GM19463 (cell line): ENCODE results near the gene CBX5.
"Not testable (repeated sequence)": the region's sequence is repeated elsewhere in the genome, so short reads cannot be mapped to it uniquely, and the experiment has no call there.

Experiments used
- ATAC-seq: cut with Tn5 transposase; IDR thresholded peaks from one replicate; pipeline ENCODE4 v1.9.1; 2021; ENCODE audit warnings: mild to moderate bottlenecking, moderate library complexity; ENCODE audit not compliant: unreplicated experiment

The CBX5 gene

DNA sequence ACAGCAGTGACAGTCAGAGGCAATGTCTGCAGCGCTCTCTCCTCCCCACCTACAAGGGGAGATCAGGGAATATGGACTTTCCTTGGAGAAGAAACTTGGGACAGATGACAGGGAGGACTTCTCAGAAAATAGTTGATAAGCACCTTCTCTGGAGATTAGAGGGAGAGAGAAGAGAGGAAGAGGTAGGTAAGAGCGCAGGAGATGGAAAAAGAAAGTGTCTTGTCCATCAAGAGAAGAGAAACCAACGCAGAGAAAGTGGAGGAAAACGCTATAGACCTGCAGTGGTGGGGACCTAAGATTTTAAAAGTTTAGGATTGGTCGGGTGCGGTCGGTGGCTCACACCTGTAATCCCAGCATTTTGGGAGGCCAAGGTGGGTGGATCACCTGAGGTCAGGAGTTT lies 75.6 kb downstream of the CBX5 start:
- ATAC-seq, result no peak

DNA sequence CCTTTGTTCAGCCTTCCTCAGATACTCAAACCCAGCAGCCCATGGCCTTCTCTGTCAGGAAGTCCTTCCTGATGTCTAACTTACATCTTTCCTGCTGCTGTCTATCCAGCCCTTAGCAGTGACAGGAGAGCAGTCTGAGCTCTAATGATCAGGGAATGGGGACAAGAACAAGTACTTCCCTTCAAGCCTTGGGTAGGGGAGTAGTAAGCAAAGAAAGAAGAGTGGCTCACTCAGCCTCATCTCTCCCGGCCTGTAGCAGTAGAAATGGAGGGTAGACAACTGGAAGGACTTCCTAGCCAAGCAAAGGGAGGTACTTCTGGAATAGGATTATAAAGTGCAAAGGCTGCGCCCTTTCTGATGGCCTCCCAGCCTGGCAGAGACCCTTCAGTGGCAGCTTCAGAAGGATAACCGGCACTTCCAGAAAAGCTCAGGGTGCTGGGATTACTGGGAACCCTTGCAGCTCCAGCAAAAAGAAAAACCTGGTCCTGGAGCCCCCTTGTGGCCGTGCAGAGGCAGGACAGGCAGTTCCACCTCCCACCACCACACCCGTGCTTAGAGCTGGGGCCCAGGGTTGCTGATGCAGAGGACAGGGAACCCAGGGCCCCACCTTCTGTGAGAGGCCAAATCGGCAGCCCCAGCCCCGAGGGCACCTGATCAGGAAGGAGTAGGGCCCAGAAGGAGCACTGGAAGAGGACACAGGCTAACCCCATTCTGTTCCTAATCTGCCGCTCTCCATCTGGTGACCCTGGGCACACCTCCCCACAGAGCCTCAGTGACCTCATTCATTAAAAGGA lies 78.7 kb downstream of the CBX5 start:
- peak; percentile 53 for ATAC-seq

DNA sequence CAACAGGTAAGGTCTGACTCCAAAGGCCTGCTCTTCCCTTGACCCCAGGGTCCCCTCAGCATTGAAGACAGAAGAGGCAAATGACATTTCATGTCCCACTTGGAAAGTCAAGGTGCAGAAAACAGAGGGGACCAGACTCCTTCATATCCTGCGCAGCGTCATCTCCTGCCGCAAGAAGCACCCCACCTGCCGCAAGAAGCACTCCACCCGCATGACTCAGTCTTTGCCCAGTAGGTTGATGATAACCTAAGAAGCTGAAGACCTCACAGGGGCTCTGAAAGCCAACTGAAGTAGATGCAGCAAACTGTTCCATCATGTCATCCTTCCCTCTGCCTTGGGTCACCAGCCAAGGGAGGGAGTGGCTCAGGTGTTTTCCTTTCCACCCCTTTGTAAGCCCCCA lies 79.5 kb downstream of the CBX5 start:
- no peak for ATAC-seq

- ATAC-seq, result no peak
These were observed 80.0 kb downstream of the CBX5 start for GRCh38 chr12:54199917-54200316.

DNA sequence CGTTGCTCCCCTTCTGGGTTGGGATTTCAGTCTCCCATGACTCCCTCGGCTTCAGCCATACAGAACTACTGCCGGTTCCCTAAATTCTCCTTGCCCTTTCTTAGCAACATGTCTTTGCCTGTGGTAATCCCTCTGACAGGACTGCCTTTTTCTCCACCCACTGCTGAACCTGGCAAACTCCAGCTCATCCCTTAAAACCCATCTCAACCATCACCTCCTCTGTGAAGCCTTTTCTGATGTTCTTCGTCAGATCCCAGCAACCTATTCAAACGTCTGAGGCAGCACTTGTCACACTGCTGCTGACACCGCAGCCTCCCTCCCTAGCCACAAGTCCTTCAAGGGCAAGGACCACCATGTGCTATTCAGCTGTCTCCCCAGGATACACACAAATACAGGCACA lies 80.9 kb downstream of the CBX5 start:
- no peak for ATAC-seq

DNA sequence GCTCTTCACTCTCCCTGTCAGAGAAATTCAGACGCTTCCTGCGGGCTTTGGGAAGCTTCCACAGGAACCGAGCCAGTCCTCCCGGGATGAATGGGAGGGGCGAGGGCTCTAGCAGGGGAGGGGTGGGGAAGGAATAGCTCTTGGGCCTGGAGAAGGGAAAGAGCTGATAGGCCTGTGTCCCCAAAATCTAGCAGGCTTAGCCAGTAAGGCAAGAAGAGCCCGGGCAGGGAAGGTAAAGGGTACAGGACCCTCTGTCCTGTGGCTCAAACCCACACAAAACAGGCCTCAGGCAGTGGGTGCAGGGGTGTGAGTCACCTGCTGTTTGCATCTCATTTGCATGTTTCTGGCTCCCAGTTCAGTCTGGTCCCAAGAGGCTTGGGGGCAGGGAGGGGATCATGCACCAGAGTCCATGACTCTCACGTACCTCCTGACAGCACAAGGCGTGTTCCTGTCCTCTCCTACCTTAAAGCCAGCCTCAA lies 82.5 kb downstream of the CBX5 start:
- peak; percentile 79 for ATAC-seq

- ATAC-seq, result no peak
These were observed 82.9 kb downstream of the CBX5 start for GRCh38 chr12:54197010-54197409.

GRCh38 chr12:54196396-54196795 lies 83.5 kb downstream of the CBX5 start:
- ATAC-seq, result no peak

GRCh38 chr12:54195737-54196347 lies 84.1 kb downstream of the CBX5 start:
- no peak for ATAC-seq

DNA sequence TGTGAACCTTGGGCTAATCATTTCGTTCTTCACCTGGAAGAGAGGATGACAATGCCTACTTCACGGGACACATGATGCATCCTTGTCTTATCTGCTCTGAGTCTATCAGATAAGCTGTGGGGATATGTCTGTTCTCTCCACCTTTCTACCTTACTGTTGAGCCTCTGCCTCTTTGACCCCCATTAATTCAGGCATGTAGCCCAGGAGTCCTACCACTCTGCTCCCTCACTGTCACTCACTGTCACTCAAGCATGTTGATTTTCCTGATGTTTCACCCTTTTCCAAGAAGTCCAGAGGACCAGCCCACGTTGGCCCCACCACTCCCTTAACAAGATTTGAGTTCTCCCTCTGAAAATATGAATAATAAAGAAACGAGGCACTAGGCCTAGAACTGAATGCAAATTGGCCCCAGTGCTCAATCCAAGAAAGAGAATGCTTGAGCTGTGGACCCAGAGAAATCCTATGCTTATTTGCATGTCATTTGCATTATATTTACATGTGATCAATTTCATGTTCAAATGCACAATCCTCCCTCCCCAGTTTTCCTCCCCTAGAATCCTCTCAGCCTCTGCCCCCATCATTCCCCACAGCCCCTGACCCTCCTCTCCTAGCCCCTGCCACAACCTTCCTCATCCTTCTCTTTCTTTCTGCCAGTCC lies 84.7 kb downstream of the CBX5 start:
- ATAC-seq, result no peak

GRCh38 chr12:54194611-54195010 lies 85.3 kb downstream of the CBX5 start:
- ATAC-seq, result not testable (repeated sequence)

DNA sequence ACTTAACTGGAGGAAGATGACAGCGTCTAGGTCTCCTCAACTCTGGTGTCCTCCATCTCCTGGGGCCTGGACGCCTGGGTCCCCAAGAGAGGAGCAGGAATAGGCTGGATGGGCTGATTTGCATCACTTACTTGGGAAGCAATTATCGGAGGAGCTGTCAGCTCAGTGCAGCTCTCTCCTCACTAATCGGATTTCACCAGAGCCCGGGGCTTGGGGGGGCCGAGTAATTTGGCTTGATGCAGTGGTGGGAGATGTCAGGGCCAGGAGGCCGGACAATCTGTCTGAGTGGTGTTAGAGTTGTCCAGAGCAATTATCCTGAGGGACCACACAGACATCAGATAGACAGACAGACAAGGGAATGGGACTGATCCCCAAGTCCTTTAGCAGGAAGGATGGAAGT lies 86.5 kb downstream of the CBX5 start:
- ATAC-seq, result no peak

DNA sequence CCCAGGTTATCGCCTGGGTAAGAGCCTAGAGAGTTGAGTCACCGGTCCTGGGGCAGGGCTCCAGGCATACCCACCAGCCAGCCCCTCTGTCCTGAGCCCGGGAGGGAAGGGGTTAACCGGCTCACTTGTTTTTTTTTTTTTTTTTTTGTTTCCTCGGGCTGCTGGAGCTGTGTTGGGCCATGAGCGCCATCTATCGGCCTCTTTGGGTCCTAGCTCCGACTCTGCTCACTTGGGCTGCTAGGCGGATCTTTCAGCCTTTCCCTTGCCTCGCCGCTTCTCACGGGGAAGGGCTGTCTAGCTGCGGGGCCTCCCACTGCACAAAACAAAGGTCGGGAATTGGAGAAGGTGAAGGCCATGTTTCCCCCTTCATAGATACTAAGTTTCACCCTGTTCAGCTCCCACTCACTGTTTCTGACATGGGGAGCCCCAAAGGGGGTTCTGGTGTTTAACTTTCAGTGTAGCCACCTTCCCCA lies 88.3 kb downstream of the CBX5 start:
- ATAC-seq, result peak; percentile 39

GRCh38 chr12:54191126-54191525 lies 88.8 kb downstream of the CBX5 start:
- no peak for ATAC-seq

- no peak for ATAC-seq
These were observed 90.8 kb downstream of the CBX5 start for GRCh38 chr12:54189198-54189539.

GRCh38 chr12:54187075-54187474 lies 92.8 kb downstream of the CBX5 start:
- no peak for ATAC-seq

DNA sequence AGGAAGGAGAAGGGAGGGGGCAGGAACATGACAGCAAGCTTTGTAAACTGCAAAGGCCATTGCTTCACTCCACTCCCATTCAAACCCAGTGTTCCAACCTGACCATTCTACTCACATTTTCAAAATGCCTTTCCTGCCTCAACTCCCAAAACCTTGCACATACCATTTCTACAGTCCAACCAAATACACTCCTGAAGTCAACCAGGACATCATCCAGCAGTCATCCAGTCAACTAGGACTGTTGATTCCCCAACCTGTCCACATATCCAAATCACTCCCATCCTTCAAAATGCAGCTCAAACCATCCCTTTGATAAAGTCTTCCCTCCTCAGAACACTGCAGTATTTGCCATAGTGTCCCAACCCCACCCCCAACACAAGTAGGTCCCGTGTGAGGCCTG lies 94.0 kb downstream of the CBX5 start:
- ATAC-seq, result no peak

DNA sequence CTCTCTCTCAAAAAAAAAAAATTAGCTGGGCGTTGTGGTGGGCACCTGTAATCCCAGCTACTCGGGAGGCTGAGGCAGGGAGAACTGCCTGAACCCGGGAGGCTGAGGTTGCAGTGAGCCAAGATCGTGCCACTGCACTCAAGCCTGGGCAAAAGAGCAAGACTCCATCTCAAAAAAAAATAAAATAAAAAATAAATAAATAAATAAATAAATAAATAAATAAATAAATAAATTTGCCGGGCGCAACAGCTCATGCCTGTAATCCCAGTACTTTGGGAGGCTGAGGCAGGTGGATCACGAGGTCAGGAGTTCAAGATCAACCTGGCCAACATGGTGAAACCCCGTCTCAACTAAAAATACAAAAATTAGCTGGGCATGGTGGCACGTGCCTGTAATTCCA lies 94.6 kb downstream of the CBX5 start:
- ATAC-seq, result not testable (repeated sequence)

DNA sequence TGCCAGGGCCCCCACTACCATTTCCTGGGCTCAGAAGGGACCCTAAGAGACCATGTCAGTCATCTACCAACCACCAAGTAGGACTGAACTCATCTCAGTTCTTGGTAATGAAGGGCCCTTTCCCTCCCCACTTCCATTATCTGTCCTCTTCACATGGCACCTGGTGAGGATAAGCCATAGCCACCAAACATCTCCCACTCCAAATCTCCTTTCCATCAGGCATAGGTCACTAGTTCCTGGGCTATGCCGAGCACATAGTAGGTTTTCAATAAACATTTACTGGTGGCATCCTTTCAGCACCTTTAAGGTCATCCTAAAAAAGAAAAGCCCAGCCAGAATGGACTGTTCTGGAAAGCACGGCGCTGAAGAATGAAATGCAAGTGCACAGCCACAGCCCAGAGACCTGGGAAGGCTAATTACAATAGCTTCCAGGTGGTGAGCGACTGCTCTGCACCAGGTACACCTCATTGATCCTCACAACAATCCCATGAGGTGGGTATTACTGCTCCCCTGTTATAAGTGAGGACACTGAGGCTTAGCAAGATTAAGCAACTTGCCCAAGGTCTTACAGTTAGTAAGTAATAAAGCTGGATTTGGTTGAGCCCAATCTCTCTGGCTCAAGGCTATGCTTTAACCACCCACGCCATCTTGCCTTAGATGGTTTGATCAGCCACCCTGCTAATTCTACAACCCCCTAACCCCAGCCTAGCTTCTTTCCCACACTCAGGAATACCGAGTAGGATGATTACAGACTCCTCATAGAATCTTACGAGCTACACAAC lies 95.7 kb downstream of the CBX5 start:
- no peak for ATAC-seq

DNA sequence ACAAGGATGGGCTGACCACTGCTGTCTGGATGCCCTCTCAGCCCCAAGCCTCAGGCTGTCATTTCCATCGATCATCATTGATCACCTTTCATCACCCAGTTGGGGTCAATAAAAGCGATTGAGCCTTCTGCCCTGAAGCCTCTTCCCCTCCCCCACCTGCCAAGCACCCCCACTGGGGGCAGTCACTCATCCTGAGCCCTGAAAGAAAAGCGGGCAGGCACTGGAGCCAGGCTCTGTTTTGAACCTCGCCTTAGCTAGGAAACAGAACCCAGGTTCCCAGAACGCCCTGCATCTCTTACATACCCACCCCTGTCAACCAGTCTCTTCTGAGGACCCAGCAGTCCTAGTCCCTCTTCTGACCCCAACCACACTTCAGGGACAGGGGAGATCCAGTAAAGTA lies 96.9 kb downstream of the CBX5 start:
- ATAC-seq, result no peak

GRCh38 chr12:54182086-54182485 lies 97.8 kb downstream of the CBX5 start:
- ATAC-seq, result no peak
